Body of pancreas (tissue), 4 donors: ENCODE data around the gene SDCBP2.

ENCODE experiments used
- POLR2A ChIP-seq, 3 donors: fragments of 450-650 bp; IDR thresholded peaks; one replicate each; pipeline ENCODE4 v1.6.1; 2016; ENCODE audit warnings: antibody characterized with exemption in 3 of 3, mild to moderate bottlenecking in 2 of 3
- TF ChIP-seq, protein P1 (sequence below), 7 experiments: fragments of 450-650 bp in 4 of 7; fragments of 200-600 bp in 3 of 7; sonication (generic) in 3 of 7; IDR thresholded peaks; one replicate each; pipeline ENCODE4 v1.5.1; 2016 to 2019; ENCODE audit warnings: antibody characterized with exemption in 7 of 7

GRCh38 chr20:1315804-1316203 lies 13.1 kb downstream of the SDCBP2 start:
- TF ChIP-seq, protein P1, sequence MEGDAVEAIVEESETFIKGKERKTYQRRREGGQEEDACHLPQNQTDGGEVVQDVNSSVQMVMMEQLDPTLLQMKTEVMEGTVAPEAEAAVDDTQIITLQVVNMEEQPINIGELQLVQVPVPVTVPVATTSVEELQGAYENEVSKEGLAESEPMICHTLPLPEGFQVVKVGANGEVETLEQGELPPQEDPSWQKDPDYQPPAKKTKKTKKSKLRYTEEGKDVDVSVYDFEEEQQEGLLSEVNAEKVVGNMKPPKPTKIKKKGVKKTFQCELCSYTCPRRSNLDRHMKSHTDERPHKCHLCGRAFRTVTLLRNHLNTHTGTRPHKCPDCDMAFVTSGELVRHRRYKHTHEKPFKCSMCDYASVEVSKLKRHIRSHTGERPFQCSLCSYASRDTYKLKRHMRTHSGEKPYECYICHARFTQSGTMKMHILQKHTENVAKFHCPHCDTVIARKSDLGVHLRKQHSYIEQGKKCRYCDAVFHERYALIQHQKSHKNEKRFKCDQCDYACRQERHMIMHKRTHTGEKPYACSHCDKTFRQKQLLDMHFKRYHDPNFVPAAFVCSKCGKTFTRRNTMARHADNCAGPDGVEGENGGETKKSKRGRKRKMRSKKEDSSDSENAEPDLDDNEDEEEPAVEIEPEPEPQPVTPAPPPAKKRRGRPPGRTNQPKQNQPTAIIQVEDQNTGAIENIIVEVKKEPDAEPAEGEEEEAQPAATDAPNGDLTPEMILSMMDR (IDR thresholded peaks at IDR 0.05): no peak
- no peak for TF ChIP-seq POLR2A (IDR thresholded peaks at IDR 0.05)
